Measurements from ENCODE around the gene KRTAP9-9.
"Not testable (repeated sequence)": the region's sequence is repeated elsewhere in the genome, so short reads cannot be mapped to it uniquely, and the experiment has no call there.

KRTAP9-9 gene

GRCh38 chr17:41255381-41256290 is at the start of gene KRTAP9-9:
KRTAP9-9 (plus strand) TSS chr17:41255384.
- DNase-seq (ENCODE audit: low spot score); H3K27ac ChIP-seq; POLR2A ChIA-PET (ENCODE audit: low non-redundant PET); CTCF ChIA-PET: not testable (repeated sequence)

GRCh38 chr17:41211845-41212466 is 43.2 kb upstream of the KRTAP9-9 start:
- no peak overlapping the region for H3K27ac ChIP-seq
- CTCF ChIA-PET: interaction anchor here (0.6 to 0.7 kb wide), 2 partner anchors 156 to 341 kb away, joined by 3 to 7 read pairs; no protein-coding TSS in a partner anchor
- POLR2A ChIA-PET (ENCODE audit: low non-redundant PET): no interaction called here
- DNase-seq (ENCODE audit: low spot score): peak; percentile 7
- no peak for TF ChIP-seq CTCF (conservative IDR thresholded peaks at IDR 0.05; ENCODE audit: low read depth)

- no peak for DNase-seq (ENCODE audit: low spot score)
- no peak overlapping the region for H3K27ac ChIP-seq
- TF ChIP-seq CTCF (conservative IDR thresholded peaks at IDR 0.05; ENCODE audit: low read depth): no peak
- CTCF ChIA-PET: no interaction called here
- POLR2A ChIA-PET (ENCODE audit: low non-redundant PET): no interaction called here
Measured at GRCh38 chr17:41212524-41213169, 42.5 kb upstream of the KRTAP9-9 start.

GRCh38 chr17:41215681-41216080 is 39.5 kb upstream of the KRTAP9-9 start:
- TF ChIP-seq CTCF (conservative IDR thresholded peaks at IDR 0.05; ENCODE audit: low read depth): no peak
- no peak overlapping the region for H3K27ac ChIP-seq
- POLR2A ChIA-PET (ENCODE audit: low non-redundant PET): no interaction called here
- DNase-seq (ENCODE audit: low spot score): no peak
- CTCF ChIA-PET: interaction anchor here (0.6 kb wide), 1 partner anchor 37 kb away, joined by 5 read pairs; no protein-coding TSS in a partner anchor

- DNase-seq (ENCODE audit: low spot score): no peak
- TF ChIP-seq CTCF (conservative IDR thresholded peaks at IDR 0.05; ENCODE audit: low read depth): no peak
- no peak overlapping the region for H3K27ac ChIP-seq
- POLR2A ChIA-PET (ENCODE audit: low non-redundant PET): no interaction called here
- CTCF ChIA-PET: no interaction called here
Measured at GRCh38 chr17:41223821-41224220, 31.4 kb upstream of the KRTAP9-9 start.

GRCh38 chr17:41226051-41226450 is 29.1 kb upstream of the KRTAP9-9 start:
- POLR2A ChIA-PET (ENCODE audit: low non-redundant PET): no interaction called here
- H3K27ac ChIP-seq: no peak overlapping the region
- DNase-seq (ENCODE audit: low spot score): no peak
- no peak for TF ChIP-seq CTCF (conservative IDR thresholded peaks at IDR 0.05; ENCODE audit: low read depth)
- CTCF ChIA-PET: no interaction called here

- DNase-seq (ENCODE audit: low spot score); CTCF ChIA-PET; H3K27ac ChIP-seq; POLR2A ChIA-PET (ENCODE audit: low non-redundant PET): not testable (repeated sequence)
Measured at GRCh38 chr17:41226598-41227095, 28.5 kb upstream of the KRTAP9-9 start, which contains the start of gene KRTAP9-2. KRTAP9-2 (plus strand) TSS chr17:41226648; CDS start chr17:41226655, 7 bp downstream.
